ENCODE results near the gene CABP5. TPM values are rescaled to one million over a fixed set of nuclear protein-coding genes. Genes with fewer than 3 reads are reported as not detected.

Gene CABP5
- total RNA-seq, 1 experiment from 2014 or later, result not detected

GRCh38 chr19:48020686-48021085 lies 23.2 kb downstream of the CABP5 start:
- Mint-ChIP-seq H3K27me3 (ENCODE audit: low read depth) (peaks cover 17% of the 10 kb centered on the region), H3K4me1 (peaks cover 19% of the 10 kb centered on the region), H3K9me3 (no peaks in the 10 kb centered on the region), H3K36me3 (no peaks in the 10 kb centered on the region), H3K4me3 (no peak overlapping the region), H3K27ac (no peak overlapping the region)
- TF ChIP-seq NFYB (CRISPR knock-in tag; conservative IDR thresholded peaks at IDR 0.05; ENCODE audit: low read depth) (no peak), SP1 (CRISPR knock-in tag; conservative IDR thresholded peaks at IDR 0.05) (no peak), ARID4B (CRISPR knock-in tag; IDR thresholded peaks at IDR 0.05; ENCODE audit: borderline replicate concordance) (no peak), ZNF425 (CRISPR knock-in tag; conservative IDR thresholded peaks at IDR 0.05) (no peak), TEAD4 (CRISPR knock-in tag; IDR thresholded peaks at IDR 0.05) (no peak), PREB (CRISPR knock-in tag; IDR thresholded peaks at IDR 0.05; ENCODE audit: borderline replicate concordance) (no peak)
- ATAC-seq, result no peak
- no peak for DNase-seq (ENCODE audit: low spot score)
- CTCF ChIA-PET, result no interaction called here
- POLR2A ChIA-PET, result no interaction called here

- peaks cover 2% of the 10 kb centered on the region; the same call in 1 of the 2 replicates for H3K4me1 Mint-ChIP-seq
- H3K27ac Mint-ChIP-seq, result no peak overlapping the region
- H3K36me3 Mint-ChIP-seq, result no peaks in the 10 kb centered on the region
- CTCF ChIA-PET, result no interaction called here
- DNase-seq (ENCODE audit: low spot score), result no peak
- no peak for TF ChIP-seq CREM (CRISPR knock-in tag; IDR thresholded peaks at IDR 0.05)
- no peak for TF ChIP-seq ATF3 (CRISPR knock-in tag; conservative IDR thresholded peaks at IDR 0.05)
- no peak for TF ChIP-seq GABPB1 (CRISPR knock-in tag; IDR thresholded peaks at IDR 0.05)
- no peak for TF ChIP-seq AFF4 (CRISPR knock-in tag; IDR thresholded peaks at IDR 0.05; ENCODE audit: borderline replicate concordance)
- no peak for TF ChIP-seq E2F1 (CRISPR knock-in tag; IDR thresholded peaks at IDR 0.05)
- no peak for TF ChIP-seq CDX4 (CRISPR knock-in tag; IDR thresholded peaks at IDR 0.05; ENCODE audit: borderline replicate concordance)
- no peak for TF ChIP-seq FOXJ3 (CRISPR knock-in tag; IDR thresholded peaks at IDR 0.05; ENCODE audit: borderline replicate concordance)
- TF ChIP-seq ZNF671 (CRISPR knock-in tag; IDR thresholded peaks at IDR 0.05), result no peak
- TF ChIP-seq IRF1 (CRISPR knock-in tag; IDR thresholded peaks at IDR 0.05), result no peak
- ATAC-seq, result no peak
- peaks cover 8% of the 10 kb centered on the region for H3K27me3 Mint-ChIP-seq (ENCODE audit: low read depth)
- POLR2A ChIA-PET, result no interaction called here
- peaks cover 22% of the 10 kb centered on the region for H3K9me3 Mint-ChIP-seq
- no peak overlapping the region for H3K4me3 Mint-ChIP-seq
Measured at GRCh38 chr19:48010932-48011758, 32.7 kb downstream of the CABP5 start.

Data from WTC11 (cell line).